IPS-20b (cell line): Measurements from ENCODE around the gene HMX1.

Experiments used
- H3K27ac ChIP-seq: one replicate; pipeline ENCODE4 v1.5.1; 2013; ENCODE audit warnings: low read length
- H3K27me3 ChIP-seq: 2 replicates; pipeline ENCODE4 v1.6.1; 2013; ENCODE audit warnings: mild to moderate bottlenecking, low read length, inconsistent platforms; ENCODE audit not compliant: insufficient read depth
- H3K36me3 ChIP-seq: 2 replicates; pipeline ENCODE4 v1.6.1; 2013; ENCODE audit warnings: low read depth, mild to moderate bottlenecking, inconsistent platforms, low read length, moderate library complexity; ENCODE audit not compliant: insufficient read depth
- H3K4me1 ChIP-seq: 2 replicates; pipeline ENCODE4 v1.6.1; 2013; ENCODE audit warnings: mild to moderate bottlenecking, control low read depth, inconsistent platforms, low read length, moderate library complexity; ENCODE audit not compliant: insufficient read depth
- H3K4me3 ChIP-seq: 2 replicates; pipeline ENCODE4 v1.5.1; 2013; ENCODE audit warnings: mild to moderate bottlenecking, low read length, inconsistent platforms
- H3K9ac ChIP-seq: 2 replicates; pipeline ENCODE4 v1.6.1; 2013; ENCODE audit warnings: low read depth, mild to moderate bottlenecking, inconsistent platforms, low read length, moderate library complexity
- H3K9me3 ChIP-seq: 2 replicates; pipeline ENCODE4 v1.6.1; 2013; ENCODE audit warnings: mild to moderate bottlenecking, low read depth, low read length, inconsistent platforms; ENCODE audit not compliant: insufficient read depth

Gene HMX1

GRCh38 chr4:8914461-8915171, 43.0 kb upstream of the HMX1 start:
- Histone ChIP-seq H3K27me3 (peaks cover 24% of the 10 kb centered on the region), H3K27ac (no peak overlapping the region), H3K4me1 (no peaks in the 10 kb centered on the region), H3K9ac (no peak overlapping the region), H3K4me3 (no peak overlapping the region), H3K36me3 (no peaks in the 10 kb centered on the region), H3K9me3 (no peaks in the 10 kb centered on the region)

GRCh38 chr4:8913858-8914460, 42.3 kb upstream of the HMX1 start:
- H3K36me3 ChIP-seq = no peaks in the 10 kb centered on the region
- no peaks in the 10 kb centered on the region for H3K9me3 ChIP-seq
- H3K27me3 ChIP-seq = peaks cover 24% of the 10 kb centered on the region
- no peaks in the 10 kb centered on the region for H3K4me1 ChIP-seq
- H3K9ac ChIP-seq = no peak overlapping the region
- H3K27ac ChIP-seq = no peak overlapping the region
- H3K4me3 ChIP-seq = no peak overlapping the region

- Histone ChIP-seq H3K4me1 (no peaks in the 10 kb centered on the region), H3K27me3 (peaks cover 19% of the 10 kb centered on the region), H3K27ac (no peak overlapping the region), H3K9me3 (no peaks in the 10 kb centered on the region), H3K4me3 (no peak overlapping the region), H3K9ac (no peak overlapping the region), H3K36me3 (no peaks in the 10 kb centered on the region)
Measured at GRCh38 chr4:8913121-8913857, 41.6 kb upstream of the HMX1 start.

DNA sequence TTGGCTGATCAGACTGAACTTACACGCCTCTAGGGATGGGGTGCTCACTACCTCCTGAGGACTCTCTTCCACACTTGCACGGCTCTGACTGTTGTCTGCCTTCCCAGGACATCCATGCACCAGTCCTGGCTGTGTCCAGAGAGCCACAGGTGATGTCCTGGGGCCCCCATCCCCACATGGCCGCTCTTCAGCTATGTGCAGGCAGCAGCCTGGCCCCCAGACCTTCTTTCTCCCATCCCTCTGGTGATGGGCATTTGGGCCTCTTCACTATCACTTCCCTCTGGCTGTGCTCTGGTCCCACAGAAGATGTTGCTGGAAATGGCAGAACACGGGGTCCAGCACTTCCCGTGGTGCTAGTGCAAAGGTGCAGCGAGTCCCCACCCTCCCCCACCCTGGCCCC, 40.9 kb upstream of the HMX1 start:
- Histone ChIP-seq H3K27me3 (peaks cover 13% of the 10 kb centered on the region), H3K4me3 (no peak overlapping the region), H3K27ac (no peak overlapping the region), H3K9me3 (no peaks in the 10 kb centered on the region), H3K9ac (no peak overlapping the region), H3K4me1 (no peaks in the 10 kb centered on the region), H3K36me3 (no peaks in the 10 kb centered on the region)

GRCh38 chr4:8912089-8912455, 40.4 kb upstream of the HMX1 start:
- Histone ChIP-seq H3K9me3 (no peaks in the 10 kb centered on the region), H3K27ac (no peak overlapping the region), H3K4me3 (no peak overlapping the region), H3K27me3 (peaks cover 8% of the 10 kb centered on the region), H3K36me3 (no peaks in the 10 kb centered on the region), H3K4me1 (no peaks in the 10 kb centered on the region), H3K9ac (no peak overlapping the region)

- Histone ChIP-seq H3K9me3 (no peaks in the 10 kb centered on the region), H3K4me1 (no peaks in the 10 kb centered on the region), H3K36me3 (no peaks in the 10 kb centered on the region), H3K27ac (no peak overlapping the region), H3K9ac (no peak overlapping the region), H3K4me3 (no peak overlapping the region), H3K27me3 (peaks cover 6% of the 10 kb centered on the region; the same call in 1 of the 2 replicates)
Measured at GRCh38 chr4:8911316-8912088, 39.9 kb upstream of the HMX1 start.

GRCh38 chr4:8910822-8911315, 39.2 kb upstream of the HMX1 start:
- Histone ChIP-seq H3K27me3 (peaks cover 5% of the 10 kb centered on the region; the same call in 1 of the 2 replicates), H3K9ac (no peak overlapping the region), H3K4me3 (no peak overlapping the region), H3K4me1 (no peaks in the 10 kb centered on the region), H3K27ac (no peak overlapping the region), H3K36me3 (no peaks in the 10 kb centered on the region), H3K9me3 (no peaks in the 10 kb centered on the region)

- Histone ChIP-seq H3K36me3 (no peaks in the 10 kb centered on the region), H3K27me3 (no peaks in the 10 kb centered on the region; the same call in 1 of the 2 replicates), H3K4me3 (no peak overlapping the region), H3K4me1 (no peaks in the 10 kb centered on the region), H3K9me3 (no peaks in the 10 kb centered on the region), H3K9ac (no peak overlapping the region), H3K27ac (no peak overlapping the region)
Measured at GRCh38 chr4:8910100-8910821, 38.6 kb upstream of the HMX1 start.

GRCh38 chr4:8909548-8909947, 37.9 kb upstream of the HMX1 start:
- no peaks in the 10 kb centered on the region; the same call in 1 of the 2 replicates for H3K27me3 ChIP-seq
- H3K4me1 ChIP-seq = no peaks in the 10 kb centered on the region
- H3K9ac ChIP-seq = no peak overlapping the region
- H3K4me3 ChIP-seq = no peak overlapping the region
- H3K27ac ChIP-seq = no peak overlapping the region
- no peaks in the 10 kb centered on the region for H3K36me3 ChIP-seq
- no peaks in the 10 kb centered on the region for H3K9me3 ChIP-seq

DNA sequence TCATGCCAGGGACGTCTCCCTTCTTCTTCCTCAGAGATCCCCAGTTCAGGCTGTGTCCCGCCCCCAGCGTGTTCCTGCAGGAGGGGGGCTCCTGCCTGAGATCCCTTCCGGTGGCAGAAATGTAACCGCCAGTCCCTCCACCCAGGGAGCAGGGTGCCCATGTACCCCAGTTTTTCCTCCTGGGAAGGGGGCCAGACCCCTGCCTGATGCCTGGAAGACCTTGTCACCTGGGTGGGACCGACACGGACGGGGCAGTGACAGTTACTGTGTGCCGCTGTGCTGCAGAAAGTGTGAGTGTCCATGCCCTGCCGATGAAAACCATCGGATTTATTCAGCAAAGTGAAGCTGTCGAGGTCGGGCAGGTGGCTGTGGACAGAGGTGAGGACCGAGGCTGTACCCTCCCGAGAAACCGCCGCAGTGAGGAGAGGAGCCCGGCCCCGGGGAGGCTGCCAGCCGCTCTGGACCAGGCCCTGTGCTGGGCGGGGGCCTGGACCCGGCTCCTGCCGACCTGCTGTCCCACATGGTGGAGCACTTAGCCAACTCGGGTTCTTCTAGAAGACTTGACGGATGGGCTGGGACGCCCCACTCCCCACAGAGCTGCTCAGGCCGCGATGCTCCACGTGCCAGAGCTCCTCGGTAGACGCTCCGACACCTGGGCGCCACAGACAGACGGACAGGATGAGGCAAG, 36.7 kb upstream of the HMX1 start:
- Histone ChIP-seq H3K27me3 (peaks cover 6% of the 10 kb centered on the region; the same call in 1 of the 2 replicates), H3K4me3 (no peak overlapping the region), H3K27ac (no peak overlapping the region), H3K9ac (no peak overlapping the region), H3K9me3 (no peaks in the 10 kb centered on the region), H3K36me3 (no peaks in the 10 kb centered on the region), H3K4me1 (no peaks in the 10 kb centered on the region)
